HEK293 (cell line): ENCODE results near the gene CLIC5.
A peak's percentile ranks its signal among the peaks of the same experiment; 100 is the strongest.

Experiments used
- CTCF ChIA-PET: fragments of 350-600 bp; formaldehyde crosslinking; extraction: SDS; loops from one replicate; lab custom pipeline; 2021; ENCODE audit warnings: antibody characterized with exemption; lab: Yijun Ruan, JAX
- POLR2A ChIA-PET: fragments of 300-600 bp; formaldehyde crosslinking; extraction: SDS; loops from one replicate; lab custom pipeline; 2020; ENCODE audit warnings: antibody characterized with exemption, inconsistent platforms; lab: Yijun Ruan, JAX
- H3K27ac ChIP-seq: fragments of 200-500 bp; sonication (Bioruptor generic); 2 replicates; pipeline ENCODE4 v1.5.1; 2014; ENCODE audit warnings: low read depth, low read length, control low read depth, inconsistent platforms; ENCODE audit errors: extremely low read depth
- H3K36me3 ChIP-seq, 2 experiments: fragments of 200-500 bp in 1 of 2; sonication (Bioruptor generic) in 1 of 2; 1 replicate in 1 of 2; 2 replicates in 1 of 2; pipeline ENCODE4 v1.5.1; 2014 to 2017; ENCODE audit warnings: inconsistent platforms in 2 of 2, low read length in 2 of 2; ENCODE audit not compliant: control insufficient read depth in 2 of 2, insufficient read depth in 1 of 2
- H3K4me1 ChIP-seq: fragments of 200-500 bp; sonication (Bioruptor generic); 2 replicates; pipeline ENCODE4 v1.5.1; 2014; ENCODE audit warnings: mild to moderate bottlenecking, low read length, inconsistent platforms; ENCODE audit not compliant: control insufficient read depth, insufficient read depth
- H3K4me3 ChIP-seq: 2 replicates; pipeline ENCODE4 v1.5.1; 2011; ENCODE audit warnings: low read depth, mild to moderate bottlenecking, control low read depth, low read length, moderate library complexity
- H3K9me3 ChIP-seq: fragments of 200-500 bp; sonication (Bioruptor generic); 2 replicates; pipeline ENCODE4 v1.5.1; 2014; ENCODE audit warnings: low read depth, low read length, inconsistent platforms; ENCODE audit not compliant: control insufficient read depth, insufficient read depth
- FEZF1 ChIP-seq: fragments of 450-650 bp; formaldehyde crosslinking; IDR thresholded peaks from 2 replicates; pipeline ENCODE4 v1.5.1; 2016; ENCODE audit warnings: missing biosample characterization, missing genetic modification characterization
- GLIS1 ChIP-seq: fragments of 450-650 bp; formaldehyde crosslinking; IDR thresholded peaks from 2 replicates; pipeline ENCODE4 v1.5.1; 2016; ENCODE audit warnings: missing biosample characterization, missing genetic modification characterization
- IKZF3 ChIP-seq: fragments of 450-650 bp; IDR thresholded peaks from 2 replicates; pipeline ENCODE4 v1.5.0; 2018; ENCODE audit warnings: missing biosample characterization, mild to moderate bottlenecking, missing genetic modification characterization, moderate library complexity
- SALL2 ChIP-seq: fragments of 450-650 bp; formaldehyde crosslinking; IDR thresholded peaks from 2 replicates; pipeline ENCODE4 v1.5.0; 2017; ENCODE audit warnings: missing biosample characterization, mild to moderate bottlenecking, missing genetic modification characterization, borderline replicate concordance
- TCF7L2 ChIP-seq: IDR thresholded peaks from 2 replicates; pipeline ENCODE4 v1.6.1; 2011; ENCODE audit warnings: low read depth, mild to moderate bottlenecking, inconsistent platforms, low read length, moderate library complexity, borderline replicate concordance
- ZBTB1 ChIP-seq: fragments of 450-650 bp; formaldehyde crosslinking; IDR thresholded peaks from 2 replicates; pipeline ENCODE4 v1.5.1; 2016; ENCODE audit warnings: missing biosample characterization, missing genetic modification characterization
- ZBTB8A ChIP-seq: fragments of 450-650 bp; formaldehyde crosslinking; IDR thresholded peaks from 2 replicates; pipeline ENCODE4 v1.5.1; 2016; ENCODE audit warnings: missing biosample characterization, missing genetic modification characterization
- ZNF133 ChIP-seq: fragments of 450-650 bp; formaldehyde crosslinking; IDR thresholded peaks from 2 replicates; pipeline ENCODE4 v1.5.1; 2016; ENCODE audit warnings: missing biosample characterization, missing genetic modification characterization
- ZNF140 ChIP-seq: fragments of 450-650 bp; formaldehyde crosslinking; IDR thresholded peaks from 2 replicates; pipeline ENCODE4 v1.5.1; 2016; ENCODE audit warnings: missing biosample characterization, missing genetic modification characterization
- ZNF169 ChIP-seq: fragments of 450-650 bp; formaldehyde crosslinking; IDR thresholded peaks from 2 replicates; pipeline ENCODE4 v1.5.1; 2016; ENCODE audit warnings: missing biosample characterization, missing genetic modification characterization
- ZNF211 ChIP-seq: fragments of 450-650 bp; formaldehyde crosslinking; IDR thresholded peaks from 2 replicates; pipeline ENCODE4 v1.5.1; 2016; ENCODE audit warnings: low read depth, missing biosample characterization, missing genetic modification characterization
- ZNF26 ChIP-seq: fragments of 450-650 bp; formaldehyde crosslinking; IDR thresholded peaks from 2 replicates; pipeline ENCODE4 v1.5.1; 2016; ENCODE audit warnings: missing biosample characterization, missing genetic modification characterization
- ZNF48 ChIP-seq: fragments of 450-650 bp; formaldehyde crosslinking; IDR thresholded peaks from 2 replicates; pipeline ENCODE4 v1.5.1; 2016; ENCODE audit warnings: missing biosample characterization, missing genetic modification characterization
- ZNF510 ChIP-seq: fragments of 450-650 bp; formaldehyde crosslinking; IDR thresholded peaks from 2 replicates; pipeline ENCODE4 v1.5.1; 2018; ENCODE audit warnings: mild to moderate bottlenecking, missing genetic modification characterization, missing biosample characterization; ENCODE audit not compliant: insufficient replicate concordance
- ZNF530 ChIP-seq: fragments of 450-650 bp; formaldehyde crosslinking; IDR thresholded peaks from 2 replicates; pipeline ENCODE4 v1.5.1; 2016; ENCODE audit warnings: low read depth, missing biosample characterization, missing genetic modification characterization
- ZNF560 ChIP-seq: fragments of 450-650 bp; formaldehyde crosslinking; IDR thresholded peaks from 2 replicates; pipeline ENCODE4 v1.5.1; 2017; ENCODE audit warnings: missing biosample characterization, missing genetic modification characterization, borderline replicate concordance
- ZNF561 ChIP-seq: fragments of 450-650 bp; IDR thresholded peaks from 2 replicates; pipeline ENCODE4 v1.5.1; 2018; ENCODE audit warnings: missing biosample characterization, missing genetic modification characterization, borderline replicate concordance
- ZNF571 ChIP-seq: fragments of 450-650 bp; formaldehyde crosslinking; IDR thresholded peaks from 2 replicates; pipeline ENCODE4 v1.5.0; 2017; ENCODE audit warnings: missing biosample characterization, missing genetic modification characterization
- ZNF658 ChIP-seq: fragments of 450-650 bp; formaldehyde crosslinking; IDR thresholded peaks from 2 replicates; pipeline ENCODE4; 2016; ENCODE audit warnings: missing biosample characterization, missing genetic modification characterization
- ZNF670 ChIP-seq: fragments of 450-650 bp; formaldehyde crosslinking; IDR thresholded peaks from 2 replicates; pipeline ENCODE4 v1.5.1; 2016; ENCODE audit warnings: missing biosample characterization, missing genetic modification characterization, low read depth
- ZNF704 ChIP-seq: fragments of 450-650 bp; formaldehyde crosslinking; IDR thresholded peaks from 2 replicates; pipeline ENCODE4 v1.5.1; 2016; ENCODE audit warnings: missing biosample characterization, missing genetic modification characterization
- ZNF837 ChIP-seq: fragments of 450-650 bp; formaldehyde crosslinking; IDR thresholded peaks from 2 replicates; pipeline ENCODE4 v1.5.1; 2016; ENCODE audit warnings: missing biosample characterization, missing genetic modification characterization
- TF ChIP-seq, protein P1 (sequence below): fragments of 450-650 bp; formaldehyde crosslinking; IDR thresholded peaks from 2 replicates; pipeline ENCODE4 v1.5.1; 2016; ENCODE audit warnings: missing biosample characterization, missing genetic modification characterization
- TF ChIP-seq, protein P2 (sequence below): fragments of 450-650 bp; formaldehyde crosslinking; IDR thresholded peaks from 2 replicates; pipeline ENCODE4 v1.5.1; 2016; ENCODE audit warnings: missing biosample characterization, missing genetic modification characterization

Gene CLIC5

GRCh38 chr6:45895569-45895968, 120.1 kb downstream of the CLIC5 start:
- TF ChIP-seq ZBTB1 (tag by site-specific recombination): no peak
- no peak for TF ChIP-seq ZNF510 (tag by site-specific recombination)
- TF ChIP-seq, protein P1, sequence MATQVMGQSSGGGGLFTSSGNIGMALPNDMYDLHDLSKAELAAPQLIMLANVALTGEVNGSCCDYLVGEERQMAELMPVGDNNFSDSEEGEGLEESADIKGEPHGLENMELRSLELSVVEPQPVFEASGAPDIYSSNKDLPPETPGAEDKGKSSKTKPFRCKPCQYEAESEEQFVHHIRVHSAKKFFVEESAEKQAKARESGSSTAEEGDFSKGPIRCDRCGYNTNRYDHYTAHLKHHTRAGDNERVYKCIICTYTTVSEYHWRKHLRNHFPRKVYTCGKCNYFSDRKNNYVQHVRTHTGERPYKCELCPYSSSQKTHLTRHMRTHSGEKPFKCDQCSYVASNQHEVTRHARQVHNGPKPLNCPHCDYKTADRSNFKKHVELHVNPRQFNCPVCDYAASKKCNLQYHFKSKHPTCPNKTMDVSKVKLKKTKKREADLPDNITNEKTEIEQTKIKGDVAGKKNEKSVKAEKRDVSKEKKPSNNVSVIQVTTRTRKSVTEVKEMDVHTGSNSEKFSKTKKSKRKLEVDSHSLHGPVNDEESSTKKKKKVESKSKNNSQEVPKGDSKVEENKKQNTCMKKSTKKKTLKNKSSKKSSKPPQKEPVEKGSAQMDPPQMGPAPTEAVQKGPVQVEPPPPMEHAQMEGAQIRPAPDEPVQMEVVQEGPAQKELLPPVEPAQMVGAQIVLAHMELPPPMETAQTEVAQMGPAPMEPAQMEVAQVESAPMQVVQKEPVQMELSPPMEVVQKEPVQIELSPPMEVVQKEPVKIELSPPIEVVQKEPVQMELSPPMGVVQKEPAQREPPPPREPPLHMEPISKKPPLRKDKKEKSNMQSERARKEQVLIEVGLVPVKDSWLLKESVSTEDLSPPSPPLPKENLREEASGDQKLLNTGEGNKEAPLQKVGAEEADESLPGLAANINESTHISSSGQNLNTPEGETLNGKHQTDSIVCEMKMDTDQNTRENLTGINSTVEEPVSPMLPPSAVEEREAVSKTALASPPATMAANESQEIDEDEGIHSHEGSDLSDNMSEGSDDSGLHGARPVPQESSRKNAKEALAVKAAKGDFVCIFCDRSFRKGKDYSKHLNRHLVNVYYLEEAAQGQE: no peak
- no peak for TF ChIP-seq ZNF837
- no peak for TF ChIP-seq ZNF670
- Histone ChIP-seq H3K4me3 (no peak overlapping the region), H3K9me3 (no peaks in the 10 kb centered on the region), H3K36me3 (no peaks in the 10 kb centered on the region), H3K27ac (no peak overlapping the region), H3K4me1 (peaks cover 3% of the 10 kb centered on the region)
- ChIA-PET POLR2A (no interaction called here), CTCF (interaction anchor here (1.1 kb wide), 1 partner anchor 35 kb away, joined by 3 read pairs; no protein-coding TSS in a partner anchor)

DNA sequence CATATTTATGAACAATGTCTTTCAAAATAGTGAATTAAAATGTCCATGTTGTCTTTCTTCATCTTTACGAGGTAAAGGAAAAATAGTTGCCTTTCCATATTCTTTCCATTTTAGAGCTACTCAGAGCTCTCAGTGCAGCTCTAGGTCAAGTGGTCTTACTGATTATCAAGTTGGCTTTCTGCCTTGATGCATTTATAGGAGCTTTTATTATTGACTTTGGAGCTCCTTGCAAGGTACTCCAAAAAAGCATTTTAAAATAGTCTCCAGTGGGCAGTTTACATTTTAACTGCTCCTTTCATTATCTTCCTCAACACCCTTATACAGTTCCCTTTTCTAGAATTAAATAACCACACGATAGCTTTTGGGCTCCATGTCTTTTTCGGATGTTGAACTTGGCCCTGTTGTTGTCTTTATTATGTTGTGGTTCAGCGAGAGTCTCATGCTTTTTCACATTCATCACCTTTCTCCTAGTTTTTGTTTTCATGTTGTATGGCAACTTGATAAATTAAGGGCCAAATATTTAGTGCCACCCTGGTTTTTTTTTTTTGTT, 122.9 kb downstream of the CLIC5 start:
- TF ChIP-seq FEZF1 (peak; percentile 51; the same call in 1 of the 2 replicates), ZNF561 (no peak)
- H3K36me3 ChIP-seq: no peaks in the 10 kb centered on the region
- no peak overlapping the region for H3K27ac ChIP-seq
- peaks cover 3% of the 10 kb centered on the region for H3K4me1 ChIP-seq
- POLR2A ChIA-PET: no interaction called here
- no peaks in the 10 kb centered on the region for H3K9me3 ChIP-seq
- CTCF ChIA-PET: no interaction called here
- no peak overlapping the region for H3K4me3 ChIP-seq

- H3K27ac ChIP-seq: no peak overlapping the region
- CTCF ChIA-PET: no interaction called here
- H3K9me3 ChIP-seq: no peaks in the 10 kb centered on the region
- peaks cover 3% of the 10 kb centered on the region for H3K4me1 ChIP-seq
- POLR2A ChIA-PET: no interaction called here
- no peaks in the 10 kb centered on the region for H3K36me3 ChIP-seq
- H3K4me3 ChIP-seq: no peak overlapping the region
- TF ChIP-seq SALL2 (tag by site-specific recombination): no peak
- TF ChIP-seq ZNF571: no peak
- TF ChIP-seq ZNF704 (tag by site-specific recombination): no peak
- TF ChIP-seq GLIS1: no peak
- no peak for TF ChIP-seq ZNF211 (tag by site-specific recombination)
- TF ChIP-seq, protein P2, sequence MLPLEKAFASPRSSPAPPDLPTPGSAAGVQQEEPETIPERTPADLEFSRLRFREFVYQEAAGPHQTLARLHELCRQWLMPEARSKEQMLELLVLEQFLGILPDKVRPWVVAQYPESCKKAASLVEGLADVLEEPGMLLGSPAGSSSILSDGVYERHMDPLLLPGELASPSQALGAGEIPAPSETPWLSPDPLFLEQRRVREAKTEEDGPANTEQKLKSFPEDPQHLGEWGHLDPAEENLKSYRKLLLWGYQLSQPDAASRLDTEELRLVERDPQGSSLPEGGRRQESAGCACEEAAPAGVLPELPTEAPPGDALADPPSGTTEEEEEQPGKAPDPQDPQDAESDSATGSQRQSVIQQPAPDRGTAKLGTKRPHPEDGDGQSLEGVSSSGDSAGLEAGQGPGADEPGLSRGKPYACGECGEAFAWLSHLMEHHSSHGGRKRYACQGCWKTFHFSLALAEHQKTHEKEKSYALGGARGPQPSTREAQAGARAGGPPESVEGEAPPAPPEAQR (tag by site-specific recombination): no peak
- no peak for TF ChIP-seq ZBTB8A (tag by site-specific recombination)
- TF ChIP-seq ZNF560 (tag by site-specific recombination): no peak
- TF ChIP-seq TCF7L2: no peak
- no peak for TF ChIP-seq ZNF133 (tag by site-specific recombination)
- TF ChIP-seq ZNF169 (tag by site-specific recombination): no peak
- TF ChIP-seq ZNF140 (tag by site-specific recombination): no peak
- TF ChIP-seq ZNF26 (tag by site-specific recombination): no peak
- no peak for TF ChIP-seq ZNF658 (tag by site-specific recombination)
- no peak for TF ChIP-seq ZNF530
- no peak for TF ChIP-seq ZNF48 (tag by site-specific recombination)
- no peak for TF ChIP-seq IKZF3 (tag by site-specific recombination)
Observed at GRCh38 chr6:45892196-45892595, 123.5 kb downstream of the CLIC5 start.
